ENCODE measurements around the gene KLHL29.
A peak's percentile ranks its signal among the peaks of the same experiment; 100 is the strongest.

The KLHL29 gene

DNA sequence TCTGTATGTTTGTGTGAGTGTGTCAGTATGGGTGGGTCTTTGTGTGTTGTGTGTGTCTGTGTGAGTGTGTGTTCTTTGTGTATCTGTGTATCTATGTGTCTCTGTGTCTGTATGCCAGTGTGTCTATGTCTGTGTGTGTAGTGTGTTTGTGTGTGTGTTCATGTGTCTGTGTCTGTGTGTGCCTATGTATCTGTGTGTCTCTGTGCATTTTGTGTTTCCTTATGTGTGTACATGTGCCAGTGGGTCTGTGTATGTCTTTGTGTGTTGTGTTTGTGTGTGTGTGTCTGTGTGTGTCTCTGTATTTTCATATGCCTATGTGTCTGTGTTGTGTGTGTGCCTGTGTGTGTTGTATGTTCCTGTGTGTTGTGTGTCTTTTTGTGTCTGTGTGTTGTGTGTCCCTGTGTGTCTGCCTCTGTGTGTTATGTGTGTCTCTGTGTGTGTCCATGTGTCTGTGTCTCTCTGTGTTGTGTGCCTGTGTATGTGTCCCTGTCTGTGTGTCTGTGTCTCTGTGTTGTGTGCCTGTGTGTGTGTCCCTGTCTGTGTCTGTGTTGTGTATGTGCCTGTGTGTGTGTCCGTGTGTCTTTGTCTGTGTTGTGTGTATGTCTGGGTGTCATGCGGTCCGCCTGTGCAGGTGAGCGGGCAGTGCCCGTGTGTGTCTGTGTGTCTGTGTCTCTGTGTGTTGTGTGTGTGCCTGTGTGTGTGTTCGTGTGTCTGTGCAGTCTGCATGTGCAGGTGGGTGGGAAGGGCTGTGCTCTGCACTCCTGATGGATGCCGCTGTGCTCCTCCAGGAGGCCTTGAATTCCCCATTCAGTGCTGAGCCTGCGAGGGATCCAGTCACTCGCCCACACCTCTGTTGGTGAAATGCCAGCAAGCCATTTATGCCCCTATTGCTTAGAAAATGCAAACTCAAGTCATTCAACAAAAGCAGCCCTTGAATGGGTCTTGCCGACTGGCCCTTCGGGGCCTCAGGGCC lies 37.4 kb downstream of the KLHL29 start:
- no peak for DNase-seq (ENCODE audit: low spot score)

DNA sequence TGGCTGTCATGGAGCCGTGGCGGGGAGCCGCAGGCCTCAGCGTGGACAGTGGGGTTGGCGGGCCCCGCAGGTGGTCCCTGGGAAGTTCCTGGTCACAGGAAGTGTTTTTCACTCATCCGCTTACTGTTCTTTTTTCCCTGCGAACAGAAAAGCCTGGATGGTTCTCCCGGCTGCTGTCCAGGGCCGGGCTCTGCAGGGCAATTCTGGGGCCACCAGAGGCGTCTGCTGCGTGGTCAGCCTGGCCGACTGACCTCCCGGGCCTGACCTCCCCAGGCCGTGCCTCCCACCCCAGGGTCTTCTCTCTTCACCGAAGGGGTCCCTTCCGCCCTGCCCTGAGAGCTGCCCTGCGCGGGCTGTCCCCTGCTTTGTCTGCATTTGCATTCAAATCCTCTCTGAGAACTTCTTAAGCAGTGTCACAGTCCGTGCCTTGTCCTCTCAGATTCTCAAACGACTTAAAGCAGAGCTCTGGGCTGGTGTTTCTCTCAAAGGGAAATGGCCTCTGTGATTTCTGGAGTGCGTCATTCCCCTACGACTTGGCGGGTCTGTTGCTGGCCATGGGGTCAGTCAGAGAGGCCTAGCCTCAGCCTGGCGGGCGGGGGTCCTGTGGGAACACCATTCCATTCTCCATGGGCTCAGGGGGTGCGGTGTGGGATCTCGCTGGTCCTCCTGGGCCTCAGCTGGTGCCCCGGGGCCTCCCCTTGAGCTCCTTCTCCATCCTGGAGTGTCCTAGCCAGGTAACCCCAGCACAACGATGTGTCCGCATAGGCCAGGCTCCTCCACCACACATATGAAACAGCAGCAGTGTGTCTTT lies 38.3 kb downstream of the KLHL29 start:
- DNase-seq (ENCODE audit: low spot score) = no peak

DNA sequence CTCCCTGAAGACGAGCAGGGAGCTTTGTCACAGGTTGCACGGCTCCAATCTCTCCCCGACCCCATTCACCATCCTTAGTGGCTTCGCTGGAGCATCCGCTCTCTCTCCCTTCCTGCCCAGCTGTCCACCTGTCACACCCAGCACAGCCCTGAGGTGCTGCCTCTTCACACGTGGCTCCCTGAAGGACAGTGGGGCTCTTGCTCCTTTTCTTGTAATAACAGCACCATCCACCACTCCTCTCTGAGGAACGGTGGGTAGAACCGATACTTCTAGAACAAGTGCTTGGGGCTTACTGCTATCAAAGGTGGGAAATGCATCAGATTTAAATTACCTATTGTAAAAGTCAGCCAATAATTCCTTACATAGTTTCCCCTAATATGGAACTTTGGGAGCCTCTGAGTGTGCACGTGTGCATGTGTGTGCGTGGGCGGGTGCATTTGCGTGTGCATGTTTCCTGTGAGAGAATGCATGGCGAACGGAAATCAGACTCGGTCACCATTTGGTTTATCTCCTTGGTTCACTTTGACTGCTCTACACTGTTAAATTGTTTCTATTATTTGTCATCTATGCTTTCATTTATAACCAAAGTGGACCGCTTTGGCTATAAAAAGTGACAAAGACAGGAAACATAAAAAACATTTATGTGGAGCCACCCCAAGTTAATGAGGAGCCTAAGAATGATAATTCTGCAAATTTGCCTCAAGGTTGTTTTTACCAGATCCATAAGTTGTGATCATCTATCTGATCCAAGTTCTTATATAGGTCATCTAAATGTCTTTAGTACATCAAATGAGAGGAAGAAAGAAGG lies 39.1 kb downstream of the KLHL29 start:
- DNase-seq (ENCODE audit: low spot score) = no peak

DNA sequence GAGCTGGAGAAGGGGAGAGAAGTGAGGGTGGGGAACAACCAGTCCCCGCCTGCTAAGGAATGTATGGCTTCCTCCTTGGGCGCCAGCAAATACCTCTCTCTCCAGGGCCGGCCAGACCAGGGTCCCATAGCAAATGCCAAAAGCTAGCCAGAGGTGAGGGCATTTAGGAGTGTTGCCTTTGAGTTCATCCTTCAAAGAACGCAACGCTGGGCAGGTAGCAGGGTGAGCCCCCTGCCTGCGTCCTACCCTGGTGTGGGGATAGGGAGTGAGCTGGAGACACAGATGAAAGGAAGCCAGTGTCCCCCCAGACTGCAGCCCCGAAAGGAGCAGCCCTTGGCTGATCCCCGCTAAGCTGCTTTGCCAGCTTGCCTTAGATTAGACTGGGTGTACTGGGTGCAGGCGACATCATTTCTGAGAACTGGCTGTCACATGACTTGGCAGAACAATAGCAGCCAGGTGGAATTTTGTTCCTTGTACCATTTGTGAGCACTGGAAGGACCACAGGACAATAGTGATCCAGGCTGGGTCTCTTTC lies 40.4 kb downstream of the KLHL29 start:
- no peak for DNase-seq (ENCODE audit: low spot score)

DNA sequence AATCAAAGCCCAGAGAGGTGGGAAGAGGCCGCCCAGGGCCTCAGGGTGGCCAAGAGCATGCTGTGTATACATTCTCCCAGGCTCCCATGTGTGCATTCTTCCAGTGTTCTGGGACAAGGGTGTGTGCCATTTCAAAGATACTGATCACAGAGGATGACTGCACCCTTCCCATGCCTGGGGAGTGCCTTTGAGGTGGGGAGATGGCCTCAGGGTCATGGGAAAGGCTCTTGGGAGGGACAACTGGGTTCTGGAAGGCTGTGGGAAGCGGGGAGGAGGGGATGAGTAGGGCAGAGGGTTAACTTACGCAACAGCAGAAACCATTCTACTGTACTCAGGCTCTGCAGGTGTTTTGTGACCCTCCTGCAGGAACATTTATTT lies 40.9 kb downstream of the KLHL29 start:
- DNase-seq (ENCODE audit: low spot score) = no peak

DNA sequence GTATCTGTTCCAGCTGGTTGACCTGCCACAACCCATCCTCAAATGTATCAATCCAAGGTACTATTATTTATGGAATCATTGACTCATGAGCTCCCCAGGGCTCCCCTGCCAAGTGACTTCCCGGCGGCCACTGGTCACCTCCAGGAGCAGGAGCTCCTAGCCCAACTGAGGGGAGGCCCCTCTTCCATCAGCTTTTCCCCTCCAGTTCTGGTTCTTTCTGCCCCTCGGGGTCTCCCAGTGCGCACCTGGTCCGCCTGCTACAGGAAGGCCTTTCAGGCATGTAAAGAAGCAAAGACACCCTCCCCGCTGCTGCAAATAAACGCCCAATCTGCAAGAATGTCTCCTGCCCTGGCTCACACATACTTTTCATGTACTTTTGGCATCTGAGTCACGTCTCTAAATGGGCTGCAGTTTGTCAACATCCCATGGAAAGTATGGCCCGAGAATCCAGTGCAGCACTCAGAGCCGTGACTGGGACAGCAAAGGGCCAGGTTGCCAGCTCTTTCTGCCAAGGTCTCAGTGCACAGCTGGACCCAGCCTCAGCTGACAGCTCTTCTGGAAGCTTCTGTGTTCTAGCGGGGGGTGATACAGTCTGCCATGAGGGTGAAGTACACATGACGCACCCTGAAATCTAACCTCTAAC lies 41.4 kb downstream of the KLHL29 start:
- DNase-seq (ENCODE audit: low spot score) = no peak

DNA sequence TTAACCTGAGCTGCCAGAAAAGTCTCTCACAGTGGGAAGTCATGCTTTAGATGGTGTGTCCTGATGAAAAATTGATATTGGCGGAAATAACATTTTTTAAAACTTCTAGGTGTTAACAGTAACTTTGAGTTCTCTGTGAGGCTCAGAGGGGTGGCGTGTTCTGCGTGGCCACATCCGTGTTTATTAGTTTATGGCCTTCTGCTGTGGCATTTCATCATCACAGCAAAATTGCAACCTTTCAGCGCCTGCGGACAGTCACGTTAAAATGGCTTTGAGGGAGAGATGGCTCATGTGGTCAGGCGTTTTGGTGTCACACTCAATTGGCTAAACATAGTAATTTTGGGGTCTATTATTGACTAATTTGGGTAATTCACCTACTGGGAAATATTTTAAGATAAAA lies 42.4 kb downstream of the KLHL29 start:
- DNase-seq (ENCODE audit: low spot score) = no peak

DNA sequence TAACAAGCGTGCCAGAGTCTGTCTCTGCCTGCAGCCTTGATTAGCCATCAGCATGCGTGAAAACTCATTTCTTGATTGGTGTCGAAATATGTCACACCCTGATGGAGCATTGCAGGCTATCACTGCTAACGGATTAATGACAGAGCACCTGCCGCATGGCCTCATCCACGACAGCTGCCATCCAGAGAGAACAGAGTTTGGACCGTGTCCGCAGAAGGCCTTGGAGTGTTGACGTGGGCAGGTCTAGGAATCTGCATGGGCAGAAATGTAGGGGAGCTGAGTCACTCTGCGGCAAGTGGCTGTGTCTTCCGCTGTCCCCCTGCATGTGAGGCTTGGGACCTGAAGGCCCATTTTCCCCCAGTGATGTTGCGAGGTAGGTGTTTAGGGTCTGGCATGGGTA lies 43.0 kb downstream of the KLHL29 start:
- no peak for DNase-seq (ENCODE audit: low spot score)

DNA sequence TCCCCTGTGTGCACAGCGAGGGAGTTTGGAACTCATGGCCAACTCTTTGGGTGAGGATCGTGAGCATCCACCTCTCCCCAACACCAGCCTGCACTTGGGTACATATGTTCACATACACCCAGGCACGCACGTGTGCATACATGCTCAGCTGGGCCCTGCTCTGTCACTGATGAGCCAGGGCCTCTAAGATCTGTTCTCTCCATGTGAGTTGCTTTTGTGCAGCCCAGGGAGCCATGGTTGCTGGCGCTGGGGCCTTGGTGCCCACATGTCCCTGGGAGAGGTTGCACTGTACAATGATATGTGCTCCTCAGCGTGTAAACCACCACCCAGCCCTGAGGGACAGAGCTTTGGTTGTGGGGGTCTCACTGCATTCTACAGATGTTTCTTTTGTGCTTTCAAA lies 44.1 kb downstream of the KLHL29 start:
- no peak for DNase-seq (ENCODE audit: low spot score)

DNA sequence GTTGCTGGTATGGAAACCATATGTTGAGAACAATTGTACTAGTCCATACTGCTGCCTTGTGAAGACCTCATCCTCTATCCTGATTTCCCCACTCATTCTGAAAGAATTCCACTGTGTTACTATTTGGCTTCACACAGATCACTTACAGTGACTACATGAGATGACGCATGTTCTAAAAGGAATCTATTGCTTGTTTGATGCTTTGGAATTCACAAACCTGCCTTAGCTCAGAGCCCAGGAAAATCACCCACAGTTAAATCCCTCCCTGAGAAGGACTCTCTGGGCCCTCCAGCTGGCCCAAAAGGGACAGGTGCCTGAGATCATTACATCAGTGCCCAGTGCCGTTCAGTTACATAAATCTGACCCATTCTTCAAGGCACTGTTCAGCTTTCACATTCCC lies 45.3 kb downstream of the KLHL29 start:
- DNase-seq (ENCODE audit: low spot score) = no peak

DNA sequence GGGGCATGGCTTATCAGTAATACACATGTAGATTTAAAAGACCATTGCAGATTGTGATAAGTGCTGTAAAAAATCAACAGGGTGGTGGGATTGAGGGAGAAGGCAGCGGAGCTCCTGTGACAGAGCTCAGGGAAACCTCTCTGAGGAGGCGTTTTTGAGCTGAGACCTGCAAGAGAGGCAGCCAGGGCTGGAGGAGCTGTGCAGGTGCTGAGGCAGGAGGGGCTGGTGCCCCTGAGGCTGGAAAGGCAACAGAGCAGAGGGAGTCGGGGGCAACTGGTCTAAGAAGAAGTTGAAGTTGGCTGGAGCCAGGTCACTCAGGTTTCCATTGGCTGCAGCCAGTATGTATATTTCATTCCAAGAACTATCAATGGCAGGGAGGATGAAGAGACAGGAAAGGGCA lies 47.6 kb downstream of the KLHL29 start:
- no peak for DNase-seq (ENCODE audit: low spot score)

DNA sequence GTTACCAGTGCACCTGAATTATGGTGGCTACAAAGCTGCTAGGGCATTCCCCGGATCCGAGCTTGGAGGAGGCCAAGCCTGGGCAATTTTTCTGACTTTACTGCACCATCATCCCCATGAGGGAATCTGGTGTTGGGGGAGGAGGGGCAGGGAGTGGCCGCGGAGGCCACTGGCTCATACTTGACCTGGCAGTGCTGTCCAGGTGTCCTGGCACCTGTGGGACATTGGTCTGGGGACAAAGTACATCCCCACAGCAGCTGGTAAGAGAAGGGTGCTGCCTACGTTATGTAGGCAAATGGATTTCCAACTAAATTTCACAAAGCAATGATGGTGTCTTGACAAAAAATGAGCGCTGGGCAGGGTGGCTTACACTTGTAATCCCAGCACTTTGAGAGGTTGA lies 48.3 kb downstream of the KLHL29 start:
- no peak for DNase-seq (ENCODE audit: low spot score)

DNA sequence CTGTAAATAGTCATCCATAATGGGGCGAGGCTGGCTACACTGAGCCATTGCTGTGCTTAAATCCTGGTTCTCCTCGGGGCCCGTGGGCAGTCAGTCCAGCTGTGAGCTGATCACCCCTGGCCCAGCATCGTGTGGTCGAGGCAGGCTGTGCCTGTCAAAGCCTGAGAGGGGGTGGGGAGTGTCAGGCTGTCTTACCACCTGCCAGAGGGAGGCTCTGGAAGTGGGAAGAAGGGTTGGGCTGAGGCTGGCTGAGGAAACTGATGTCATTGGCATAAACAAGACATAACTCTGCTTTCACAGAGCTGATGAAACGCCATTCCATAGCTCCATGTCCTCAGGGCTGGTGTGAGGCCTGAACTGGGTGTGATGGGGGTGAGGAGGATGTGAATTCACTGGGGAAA lies 49.7 kb downstream of the KLHL29 start:
- no peak for DNase-seq (ENCODE audit: low spot score)

DNA sequence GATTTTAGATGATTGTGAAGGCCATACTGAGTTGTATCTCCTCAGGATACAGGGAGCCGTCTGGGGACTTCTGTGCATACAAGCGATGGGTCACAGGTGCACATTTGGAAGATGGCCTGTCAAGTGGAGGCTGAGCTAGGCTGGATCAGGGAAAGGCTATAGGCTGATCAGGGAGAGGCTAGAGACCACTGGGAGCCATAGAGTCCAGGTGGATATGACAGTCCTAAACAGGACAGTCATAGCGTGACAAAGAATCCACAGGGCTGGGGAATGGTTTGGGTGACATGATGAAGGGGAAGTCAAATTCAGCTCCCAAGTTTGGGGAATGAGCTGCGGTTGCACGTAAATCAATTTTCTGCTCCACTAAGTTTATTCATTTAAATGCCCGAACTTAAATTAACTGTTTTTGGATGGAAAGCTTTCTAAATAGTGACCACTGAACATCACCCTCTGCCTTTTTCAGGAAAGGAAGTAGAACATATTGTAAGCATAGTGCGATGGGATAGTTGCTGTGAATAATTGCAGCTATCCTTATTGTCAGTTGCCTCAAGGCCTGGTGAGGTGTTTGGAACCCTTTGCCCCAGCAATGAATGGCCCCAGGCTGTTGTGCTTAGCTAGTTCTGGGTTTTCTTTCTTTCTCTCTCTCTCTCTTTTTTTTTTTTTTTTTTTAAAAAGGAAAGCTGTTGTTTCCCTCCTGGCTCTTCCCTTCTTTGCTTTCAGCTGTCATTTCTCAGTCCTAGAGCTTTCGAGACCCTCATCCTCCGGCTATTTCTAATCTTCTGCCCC lies 50.5 kb downstream of the KLHL29 start:
- no peak for DNase-seq (ENCODE audit: low spot score)

DNA sequence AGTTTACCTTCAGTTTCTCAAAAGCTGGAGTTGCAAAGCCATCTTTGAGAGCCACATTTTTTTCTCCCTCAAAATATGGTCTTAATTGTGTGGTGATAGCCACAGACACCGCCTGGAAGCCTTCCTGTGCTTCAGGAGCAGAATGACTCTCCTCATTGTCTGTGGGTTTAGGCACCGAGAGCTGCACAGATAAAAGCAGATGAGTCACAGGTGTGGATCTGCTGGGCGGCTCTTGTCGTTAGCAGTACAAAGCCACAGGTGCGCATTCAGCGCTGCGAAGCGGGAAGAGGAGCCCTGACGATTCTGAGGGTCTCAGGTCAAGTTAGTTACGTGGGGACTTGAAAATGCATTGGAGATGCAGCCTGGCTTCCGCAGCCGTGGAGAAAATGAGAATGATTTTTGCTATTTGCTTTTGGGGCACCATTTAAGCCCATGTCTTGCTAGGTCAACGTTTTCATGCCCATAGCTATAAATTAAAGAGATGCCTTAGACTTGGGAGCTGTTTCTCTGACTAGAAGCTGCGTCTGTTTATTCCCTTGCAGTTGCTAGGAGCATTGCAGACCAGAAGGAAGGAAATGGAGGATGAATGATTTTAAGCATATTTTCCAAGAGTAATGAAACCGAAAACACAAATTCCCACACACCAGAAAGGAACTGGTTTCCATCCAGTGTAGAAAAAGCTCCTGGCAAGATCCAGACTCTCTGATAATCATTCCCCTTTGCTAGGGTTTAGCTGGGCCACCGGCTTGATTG lies 51.5 kb downstream of the KLHL29 start:
- DNase-seq (ENCODE audit: low spot score) = no peak

DNA sequence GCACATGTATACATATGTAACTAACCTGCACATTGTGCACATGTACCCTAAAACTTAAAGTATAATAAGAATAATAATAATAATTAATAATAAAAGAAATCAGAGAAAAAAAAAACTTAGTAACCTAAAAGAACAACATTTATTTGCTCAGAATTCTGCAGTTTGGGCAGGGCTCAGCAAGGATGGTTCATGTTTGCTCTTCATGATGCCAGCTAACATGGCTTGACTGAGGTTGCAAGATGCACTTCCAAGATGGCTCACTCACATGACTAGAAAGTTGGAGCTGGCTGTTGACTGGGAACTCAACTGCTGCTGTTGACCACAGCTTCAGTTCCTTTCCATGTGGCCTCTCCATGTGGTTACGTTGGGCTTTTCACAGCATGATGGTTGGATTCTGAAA lies 56.4 kb downstream of the KLHL29 start:
- no peak for DNase-seq (ENCODE audit: low spot score)

DNA sequence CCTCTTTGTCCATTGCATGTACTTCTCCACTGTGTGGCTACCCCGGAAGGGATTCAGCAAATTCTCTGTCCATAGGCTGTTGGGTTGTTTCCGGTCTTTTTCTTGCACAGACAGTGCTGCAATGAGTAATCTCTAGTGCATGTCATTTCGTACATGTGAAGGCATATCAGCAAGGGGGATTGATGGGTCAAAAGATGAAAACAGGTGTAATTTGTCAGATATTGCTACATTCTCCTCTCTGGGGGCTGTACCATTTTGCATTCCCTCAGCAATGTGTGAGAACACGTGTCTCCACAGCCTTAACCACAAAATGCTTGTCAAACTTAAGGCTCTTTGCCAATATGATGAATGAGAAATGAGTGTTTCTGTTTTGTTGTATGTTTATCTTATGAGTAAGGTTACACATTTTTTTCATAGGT lies 60.5 kb downstream of the KLHL29 start:
- DNase-seq (ENCODE audit: low spot score) = peak; percentile 65

DNA sequence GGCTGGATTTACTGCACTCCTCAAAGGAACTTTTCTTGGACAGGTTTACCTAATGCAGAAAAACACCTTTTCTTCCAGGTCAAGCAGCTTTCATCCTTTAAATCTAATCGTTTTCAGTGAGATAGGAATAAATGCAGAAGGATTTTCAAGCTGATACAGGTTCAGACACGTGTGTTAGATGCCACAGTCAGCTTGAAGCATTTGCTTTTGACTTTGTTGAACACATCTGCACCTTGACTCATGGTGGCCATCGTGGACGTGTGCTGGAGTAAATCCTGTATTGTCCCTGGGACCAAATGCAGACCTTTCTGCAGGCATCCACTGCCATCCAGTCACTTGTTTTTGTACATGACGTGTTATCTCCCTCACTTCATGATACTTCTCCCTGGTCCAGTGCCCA lies 61.9 kb downstream of the KLHL29 start:
- DNase-seq (ENCODE audit: low spot score) = no peak

DNA sequence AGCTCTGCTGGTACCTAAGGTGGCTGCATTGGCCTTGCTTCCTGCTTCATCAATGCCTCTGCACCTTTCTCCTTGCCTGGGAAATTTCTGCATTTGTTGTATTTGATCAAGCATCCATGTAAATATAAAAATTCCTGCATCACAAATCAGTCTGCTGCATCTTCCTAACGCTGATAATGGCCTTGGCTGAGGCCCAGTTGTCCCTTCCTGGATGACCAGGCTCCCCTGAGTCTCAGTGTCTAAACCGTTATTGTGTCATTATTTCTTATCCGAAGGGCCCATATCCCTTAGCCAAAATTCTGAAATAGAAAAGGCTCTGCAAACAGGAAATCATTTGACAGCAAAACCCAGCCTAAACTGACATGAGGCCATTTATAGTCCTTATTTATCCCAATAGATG lies 62.4 kb downstream of the KLHL29 start:
- no peak for DNase-seq (ENCODE audit: low spot score)

DNA sequence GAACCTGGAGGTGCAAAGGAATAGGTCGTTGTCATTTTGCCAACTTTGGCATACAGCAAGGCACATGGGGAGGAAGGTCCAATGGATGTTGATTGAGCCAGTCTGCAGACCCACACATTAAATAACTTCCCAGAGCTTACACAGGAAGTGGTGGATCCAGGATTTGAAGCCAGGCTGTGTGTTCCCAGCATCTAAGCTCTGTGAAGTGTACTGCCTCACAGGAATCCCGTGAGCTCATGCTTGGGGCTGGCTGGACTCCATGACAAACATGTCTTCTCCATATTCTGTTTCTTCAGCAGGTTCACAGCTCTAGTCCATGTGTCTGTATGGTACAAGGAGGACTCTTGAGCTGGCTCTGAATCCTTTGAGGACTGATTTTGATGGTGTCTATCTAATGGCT lies 63.9 kb downstream of the KLHL29 start:
- DNase-seq (ENCODE audit: low spot score) = no peak
